Effector memory CD8-positive, alpha-beta T cell (primary cell): ENCODE data around the gene DSCAML1.

Experiments used
- ATAC-seq: fragments of 150-1000 bp; cut with Tn5 transposase; replicated peaks from 2 replicates; pipeline ENCODE4 v1.10.0; 2021; ENCODE audit warnings: mild to moderate bottlenecking, moderate library complexity
- DNase-seq, 3 experiments: peaks; one replicate each; pipeline ENCODE4 v3.0.0; 2021
- H3K27ac Mint-ChIP-seq, 2 donors: one replicate each; pipeline ENCODE4 v1.8.0; 2022; ENCODE audit warnings: mild to moderate bottlenecking in 2 of 2, mixed read lengths in 2 of 2, moderate library complexity in 2 of 2
- H3K27me3 Mint-ChIP-seq, 2 donors: one replicate each; pipeline ENCODE4 v1.8.0; 2022; ENCODE audit warnings: mixed read lengths in 2 of 2
- H3K36me3 Mint-ChIP-seq: one replicate; pipeline ENCODE4 v1.8.0; 2022; ENCODE audit warnings: mild to moderate bottlenecking, moderate library complexity, mixed read lengths; ENCODE audit not compliant: insufficient read depth
- H3K4me1 Mint-ChIP-seq, 2 donors: one replicate each; pipeline ENCODE4 v1.8.0; 2022; ENCODE audit warnings: low read depth in 2 of 2, mixed read lengths in 2 of 2
- H3K4me3 Mint-ChIP-seq, 2 donors: one replicate each; pipeline ENCODE4 v1.8.0; 2022; ENCODE audit warnings: mild to moderate bottlenecking in 2 of 2, mixed read lengths in 2 of 2, moderate library complexity in 2 of 2
- H3K9me3 Mint-ChIP-seq, 2 donors: one replicate each; pipeline ENCODE4 v1.8.0; 2022; ENCODE audit warnings: mixed read lengths in 2 of 2

DSCAML1 gene

GRCh38 chr11:117828611-117829368, 31.8 kb upstream of the DSCAML1 start:
- peak overlapping the region; percentile 62 to 78 for H3K4me3 Mint-ChIP-seq
- DNase-seq, result peak; percentile 77 to 78 (median 77)
- H3K27ac Mint-ChIP-seq, result peak overlapping the region; percentile 90 to 92

GRCh38 chr11:117827521-117828511, 30.8 kb upstream of the DSCAML1 start:
- Mint-ChIP-seq H3K27me3 (no peaks in the 10 kb centered on the region), H3K4me3 (peak overlapping the region; percentile 62 to 78), H3K27ac (peak overlapping the region; percentile 90 to 92), H3K4me1 (peaks cover 42 to 55% of the 10 kb centered on the region in 2 donors), H3K9me3 (no peaks in the 10 kb centered on the region), H3K36me3 (peaks cover 6% of the 10 kb centered on the region)
- ATAC-seq, result peak; percentile 58
- no peak for DNase-seq

More at GRCh38 chr11:117828611-117829368, 31.8 kb upstream of the DSCAML1 start:
- ATAC-seq, result peak; percentile 95
- H3K9me3 Mint-ChIP-seq, result no peaks in the 10 kb centered on the region
- peaks cover 6% of the 10 kb centered on the region for H3K36me3 Mint-ChIP-seq
- H3K27me3 Mint-ChIP-seq, result no peaks in the 10 kb centered on the region
- H3K4me1 Mint-ChIP-seq, result peaks cover 36 to 54% of the 10 kb centered on the region in 2 donors

GRCh38 chr11:117826832-117827231, 29.8 kb upstream of the DSCAML1 start:
- no peaks in the 10 kb centered on the region for H3K9me3 Mint-ChIP-seq

GRCh38 chr11:117826190-117826570, 29.2 kb upstream of the DSCAML1 start:
- Mint-ChIP-seq H3K4me3 (no peak overlapping the region), H3K9me3 (no peaks in the 10 kb centered on the region), H3K27ac (peak overlapping the region; percentile 47 to 90), H3K36me3 (peaks cover 6% of the 10 kb centered on the region), H3K27me3 (no peaks in the 10 kb centered on the region), H3K4me1 (peaks cover 50 to 58% of the 10 kb centered on the region in 2 donors)
- no peak for ATAC-seq
- DNase-seq, result no peak

More at GRCh38 chr11:117826832-117827231, 29.8 kb upstream of the DSCAML1 start:
- Mint-ChIP-seq H3K36me3 (peaks cover 6% of the 10 kb centered on the region), H3K27ac (peak overlapping the region; percentile 47 to 90), H3K4me3 (peak overlapping the region in 1 of 2 donors; percentile 24), H3K4me1 (peaks cover 46 to 56% of the 10 kb centered on the region in 2 donors), H3K27me3 (no peaks in the 10 kb centered on the region)
- ATAC-seq, result no peak
- no peak for DNase-seq

GRCh38 chr11:117825538-117826189, 28.6 kb upstream of the DSCAML1 start:
- ATAC-seq, result no peak
- Mint-ChIP-seq H3K9me3 (no peaks in the 10 kb centered on the region), H3K36me3 (peaks cover 6% of the 10 kb centered on the region), H3K27me3 (no peaks in the 10 kb centered on the region), H3K4me1 (peaks cover 46 to 52% of the 10 kb centered on the region in 2 donors), H3K27ac (peak overlapping the region; percentile 47 to 90), H3K4me3 (no peak overlapping the region)
- no peak for DNase-seq

- H3K4me3 Mint-ChIP-seq, result peak within 1 kb of the TSS; percentile 7 to 12
- peak within 1 kb of the TSS; percentile 47 to 90 for H3K27ac Mint-ChIP-seq
- no peaks in the 10 kb centered on the region for H3K27me3 Mint-ChIP-seq
Measured at GRCh38 chr11:117824571-117825537, 27.8 kb upstream of the DSCAML1 start, which contains the start of gene FXYD2. TSS of gene FXYD2 (minus strand) at chr11:117824744. CDS start at chr11:117824678, 66 bp downstream.

GRCh38 chr11:117823946-117824420, 27.0 kb upstream of the DSCAML1 start:
- DNase-seq, result no peak

More at GRCh38 chr11:117824571-117825537, 27.8 kb upstream of the DSCAML1 start, which contains the start of gene FXYD2:
- Mint-ChIP-seq H3K36me3 (peaks cover 6% of the 10 kb centered on the region), H3K4me1 (peaks cover 40 to 47% of the 10 kb centered on the region in 2 donors), H3K9me3 (no peaks in the 10 kb centered on the region)
- no peak for ATAC-seq
- DNase-seq, result no peak

GRCh38 chr11:117823294-117823945, 26.4 kb upstream of the DSCAML1 start:
- no peak for DNase-seq

More at GRCh38 chr11:117823946-117824420, 27.0 kb upstream of the DSCAML1 start:
- H3K4me3 Mint-ChIP-seq, result peak overlapping the region; percentile 7 to 12
- no peaks in the 10 kb centered on the region for H3K27me3 Mint-ChIP-seq
- H3K27ac Mint-ChIP-seq, result peak overlapping the region; percentile 47 to 85
- ATAC-seq, result no peak
- no peaks in the 10 kb centered on the region for H3K9me3 Mint-ChIP-seq
- H3K36me3 Mint-ChIP-seq, result peaks cover 10% of the 10 kb centered on the region
- peaks cover 37 to 45% of the 10 kb centered on the region in 2 donors for H3K4me1 Mint-ChIP-seq

GRCh38 chr11:117822074-117823033, 25.3 kb upstream of the DSCAML1 start:
- Mint-ChIP-seq H3K27me3 (no peaks in the 10 kb centered on the region), H3K4me1 (peaks cover 30 to 39% of the 10 kb centered on the region in 2 donors), H3K36me3 (peaks cover 7% of the 10 kb centered on the region), H3K4me3 (peak overlapping the region in 1 of 2 donors; percentile 25), H3K27ac (peak overlapping the region in 1 of 2 donors; percentile 89), H3K9me3 (no peaks in the 10 kb centered on the region)
- DNase-seq (peak in 2 of 3 experiments; percentile 47 to 48), ATAC-seq (peak; percentile 29)

More at GRCh38 chr11:117823294-117823945, 26.4 kb upstream of the DSCAML1 start:
- Mint-ChIP-seq H3K9me3 (no peaks in the 10 kb centered on the region), H3K27ac (peak overlapping the region; percentile 47 to 89), H3K4me1 (peaks cover 31 to 43% of the 10 kb centered on the region in 2 donors), H3K36me3 (peaks cover 6% of the 10 kb centered on the region), H3K27me3 (no peaks in the 10 kb centered on the region), H3K4me3 (no peak overlapping the region)
- peak; percentile 43 for ATAC-seq

GRCh38 chr11:117821431-117821830, 24.4 kb upstream of the DSCAML1 start:
- peaks cover 34 to 38% of the 10 kb centered on the region in 2 donors for H3K4me1 Mint-ChIP-seq
- H3K9me3 Mint-ChIP-seq, result no peaks in the 10 kb centered on the region
- H3K27ac Mint-ChIP-seq, result no peak overlapping the region
- no peak for ATAC-seq
- H3K4me3 Mint-ChIP-seq, result no peak overlapping the region
- no peaks in the 10 kb centered on the region for H3K27me3 Mint-ChIP-seq
- DNase-seq, result no peak
- peaks cover 7% of the 10 kb centered on the region for H3K36me3 Mint-ChIP-seq
